Measurements from ENCODE around the gene TRNP1.
"Not testable (repeated sequence)": the region's sequence is repeated elsewhere in the genome, so short reads cannot be mapped to it uniquely, and the experiment has no call there.

The TRNP1 gene, protein sequence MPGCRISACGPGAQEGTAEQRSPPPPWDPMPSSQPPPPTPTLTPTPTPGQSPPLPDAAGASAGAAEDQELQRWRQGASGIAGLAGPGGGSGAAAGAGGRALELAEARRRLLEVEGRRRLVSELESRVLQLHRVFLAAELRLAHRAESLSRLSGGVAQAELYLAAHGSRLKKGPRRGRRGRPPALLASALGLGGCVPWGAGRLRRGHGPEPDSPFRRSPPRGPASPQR

DNA sequence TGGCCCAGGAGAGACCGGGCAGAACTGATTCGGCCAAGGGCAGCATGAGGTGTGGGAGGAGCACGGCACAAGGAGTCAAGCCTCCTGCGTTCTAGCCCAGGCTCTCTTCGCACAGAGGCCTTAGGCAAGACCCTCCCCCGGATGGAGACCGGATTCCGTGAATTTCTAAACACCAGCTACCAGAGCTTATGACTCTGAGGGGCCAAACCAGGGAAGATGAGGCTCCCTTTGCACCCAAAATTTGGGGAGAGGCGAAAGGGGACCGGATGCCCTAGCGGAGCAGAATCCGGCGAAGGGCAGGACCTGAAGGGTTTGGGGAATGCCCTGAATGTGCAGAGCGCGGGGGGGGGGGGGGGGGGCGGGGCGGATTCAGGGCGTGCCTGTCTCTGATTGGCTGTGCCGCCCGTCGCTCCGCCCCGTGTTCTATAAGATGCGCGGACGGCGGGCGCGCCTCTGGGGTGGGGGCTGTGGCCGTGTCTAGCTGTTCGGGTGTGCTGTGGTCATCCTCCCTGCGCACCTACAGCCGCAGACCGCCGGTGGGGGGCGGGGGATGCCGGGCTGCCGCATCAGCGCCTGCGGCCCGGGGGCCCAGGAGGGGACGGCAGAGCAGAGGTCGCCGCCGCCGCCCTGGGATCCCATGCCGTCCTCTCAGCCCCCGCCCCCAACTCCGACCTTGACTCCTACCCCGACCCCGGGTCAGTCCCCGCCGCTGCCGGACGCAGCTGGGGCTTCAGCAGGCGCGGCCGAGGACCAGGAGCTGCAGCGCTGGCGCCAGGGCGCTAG, at the start of gene TRNP1:
Gene TRNP1, plus strand, starts transcription at position 456 of the 783 bp plus-strand sequence. Its CDS starts 95 bp downstream, at position 551.
- H3K27ac ChIP-seq (ENCODE audit: poor library complexity, severe bottlenecking) = peak within 1 kb of the TSS; percentile 98
- peaks cover 15% of the 10 kb centered on the region for H3K36me3 ChIP-seq (ENCODE audit: low read depth)
- DNase-seq (ENCODE audit: low spot score) = peak; percentile 84
- peak within 1 kb of the TSS; percentile 91 for H3K4me3 ChIP-seq (ENCODE audit: severe bottlenecking)
- no peaks in the 10 kb centered on the region for H3K9me3 ChIP-seq (ENCODE audit: severe bottlenecking)
- H3K4me1 ChIP-seq (ENCODE audit: insufficient read depth, poor library complexity, severe bottlenecking) = peaks cover 39% of the 10 kb centered on the region
- peak; percentile 49 for ATAC-seq (ENCODE audit: low read depth)
- TF ChIP-seq, protein P1, sequence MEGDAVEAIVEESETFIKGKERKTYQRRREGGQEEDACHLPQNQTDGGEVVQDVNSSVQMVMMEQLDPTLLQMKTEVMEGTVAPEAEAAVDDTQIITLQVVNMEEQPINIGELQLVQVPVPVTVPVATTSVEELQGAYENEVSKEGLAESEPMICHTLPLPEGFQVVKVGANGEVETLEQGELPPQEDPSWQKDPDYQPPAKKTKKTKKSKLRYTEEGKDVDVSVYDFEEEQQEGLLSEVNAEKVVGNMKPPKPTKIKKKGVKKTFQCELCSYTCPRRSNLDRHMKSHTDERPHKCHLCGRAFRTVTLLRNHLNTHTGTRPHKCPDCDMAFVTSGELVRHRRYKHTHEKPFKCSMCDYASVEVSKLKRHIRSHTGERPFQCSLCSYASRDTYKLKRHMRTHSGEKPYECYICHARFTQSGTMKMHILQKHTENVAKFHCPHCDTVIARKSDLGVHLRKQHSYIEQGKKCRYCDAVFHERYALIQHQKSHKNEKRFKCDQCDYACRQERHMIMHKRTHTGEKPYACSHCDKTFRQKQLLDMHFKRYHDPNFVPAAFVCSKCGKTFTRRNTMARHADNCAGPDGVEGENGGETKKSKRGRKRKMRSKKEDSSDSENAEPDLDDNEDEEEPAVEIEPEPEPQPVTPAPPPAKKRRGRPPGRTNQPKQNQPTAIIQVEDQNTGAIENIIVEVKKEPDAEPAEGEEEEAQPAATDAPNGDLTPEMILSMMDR (IDR thresholded peaks at IDR 0.05; ENCODE audit: poor library complexity, severe bottlenecking) = no peak
- H3K27me3 ChIP-seq (ENCODE audit: insufficient read depth, poor library complexity, severe bottlenecking) = no peaks in the 10 kb centered on the region

DNA sequence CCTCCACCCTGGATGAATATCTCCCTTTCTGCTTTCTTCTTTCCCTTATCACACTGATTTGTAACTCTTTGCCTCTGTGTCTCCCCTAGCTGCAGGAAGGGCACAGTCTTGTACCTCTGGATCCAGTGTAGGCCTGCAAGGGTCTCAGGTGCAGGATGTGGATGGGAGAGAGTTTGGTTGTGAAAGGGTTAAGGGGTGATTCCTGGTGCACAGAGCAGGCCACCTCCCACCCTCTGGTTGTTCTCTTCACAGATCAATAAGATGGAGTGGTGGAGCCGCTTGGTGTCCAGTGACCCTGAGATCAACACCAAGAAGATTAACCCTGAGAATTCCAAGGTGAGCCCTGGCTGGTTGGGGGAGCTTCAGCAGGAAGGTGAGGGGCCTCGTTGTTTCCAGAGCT, 48.4 kb upstream of the TRNP1 start:
- H3K36me3 ChIP-seq (ENCODE audit: low read depth) = peaks cover 74% of the 10 kb centered on the region
- DNase-seq (ENCODE audit: low spot score) (no peak), ATAC-seq (ENCODE audit: low read depth) (no peak)
- peaks cover 1% of the 10 kb centered on the region for H3K4me1 ChIP-seq (ENCODE audit: insufficient read depth, poor library complexity, severe bottlenecking)
- H3K27ac ChIP-seq (ENCODE audit: poor library complexity, severe bottlenecking) = no peak overlapping the region
- TF ChIP-seq, protein P1 (IDR thresholded peaks at IDR 0.05; ENCODE audit: poor library complexity, severe bottlenecking) = no peak
- no peaks in the 10 kb centered on the region for H3K27me3 ChIP-seq (ENCODE audit: insufficient read depth, poor library complexity, severe bottlenecking)
- H3K4me3 ChIP-seq (ENCODE audit: severe bottlenecking) = no peak overlapping the region
- H3K9me3 ChIP-seq (ENCODE audit: severe bottlenecking) = no peaks in the 10 kb centered on the region

DNA sequence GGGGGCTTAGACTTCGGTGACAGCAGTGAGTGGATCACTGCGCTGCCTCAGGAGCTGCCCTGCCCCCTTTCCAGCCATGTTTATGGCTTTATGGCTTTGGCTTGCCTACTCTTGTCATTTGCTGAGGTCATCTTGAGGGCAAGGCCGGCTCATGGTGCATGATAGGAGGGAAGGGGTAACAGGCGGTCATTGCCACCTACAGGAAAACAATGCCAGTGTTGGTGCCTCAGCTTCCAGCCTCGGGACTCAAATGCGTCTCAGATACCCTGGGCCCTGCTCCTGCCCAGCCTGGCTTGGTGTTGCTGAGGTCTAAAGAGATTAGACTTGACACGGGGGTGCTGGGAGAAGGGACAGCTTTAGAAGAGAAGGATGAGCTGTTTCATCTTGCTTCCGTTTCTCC, 47.8 kb upstream of the TRNP1 start:
- peaks cover 80% of the 10 kb centered on the region for H3K36me3 ChIP-seq (ENCODE audit: low read depth)
- H3K4me3 ChIP-seq (ENCODE audit: severe bottlenecking) = no peak overlapping the region
- TF ChIP-seq, protein P1 (IDR thresholded peaks at IDR 0.05; ENCODE audit: poor library complexity, severe bottlenecking) = no peak
- no peaks in the 10 kb centered on the region for H3K27me3 ChIP-seq (ENCODE audit: insufficient read depth, poor library complexity, severe bottlenecking)
- H3K27ac ChIP-seq (ENCODE audit: poor library complexity, severe bottlenecking) = no peak overlapping the region
- H3K4me1 ChIP-seq (ENCODE audit: insufficient read depth, poor library complexity, severe bottlenecking) = no peaks in the 10 kb centered on the region
- H3K9me3 ChIP-seq (ENCODE audit: severe bottlenecking) = no peaks in the 10 kb centered on the region
- ATAC-seq (ENCODE audit: low read depth) = no peak
- no peak for DNase-seq (ENCODE audit: low spot score)

DNA sequence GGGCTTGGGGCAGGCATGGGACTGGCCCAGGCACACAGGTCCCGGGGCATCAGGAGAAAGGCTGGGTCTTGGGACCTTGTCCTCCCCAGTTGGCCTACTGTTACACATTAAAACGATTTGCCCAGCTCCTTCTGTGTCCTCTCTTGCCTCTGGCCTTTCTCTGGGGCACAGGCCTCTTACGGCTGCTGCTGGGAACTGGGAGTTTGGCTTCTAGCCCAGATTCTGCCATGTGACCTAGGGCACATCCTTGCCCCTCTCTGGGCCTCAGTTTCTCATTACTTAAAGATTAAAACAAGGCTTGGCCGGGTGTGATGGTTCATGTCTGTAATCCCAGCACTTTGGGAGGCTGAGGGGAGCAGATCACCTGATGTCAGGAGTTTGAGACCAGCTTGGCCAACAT, 47.2 kb upstream of the TRNP1 start:
- H3K27ac ChIP-seq (ENCODE audit: poor library complexity, severe bottlenecking) = no peak overlapping the region
- ATAC-seq (ENCODE audit: low read depth) (no peak), DNase-seq (ENCODE audit: low spot score) (no peak)
- no peaks in the 10 kb centered on the region for H3K4me1 ChIP-seq (ENCODE audit: insufficient read depth, poor library complexity, severe bottlenecking)
- H3K4me3 ChIP-seq (ENCODE audit: severe bottlenecking) = no peak overlapping the region
- TF ChIP-seq, protein P1 (IDR thresholded peaks at IDR 0.05; ENCODE audit: poor library complexity, severe bottlenecking) = no peak
- peaks cover 83% of the 10 kb centered on the region for H3K36me3 ChIP-seq (ENCODE audit: low read depth)
- no peaks in the 10 kb centered on the region for H3K9me3 ChIP-seq (ENCODE audit: severe bottlenecking)
- H3K27me3 ChIP-seq (ENCODE audit: insufficient read depth, poor library complexity, severe bottlenecking) = no peaks in the 10 kb centered on the region

- H3K4me1 ChIP-seq (ENCODE audit: insufficient read depth, poor library complexity, severe bottlenecking); DNase-seq (ENCODE audit: low spot score); H3K9me3 ChIP-seq (ENCODE audit: severe bottlenecking); H3K4me3 ChIP-seq (ENCODE audit: severe bottlenecking); ATAC-seq (ENCODE audit: low read depth); H3K27me3 ChIP-seq (ENCODE audit: insufficient read depth, poor library complexity, severe bottlenecking); H3K27ac ChIP-seq (ENCODE audit: poor library complexity, severe bottlenecking): not testable (repeated sequence)
- peaks cover 81% of the 10 kb centered on the region for H3K36me3 ChIP-seq (ENCODE audit: low read depth)
Measured at GRCh38 chr1:26948725-26949057, 44.8 kb upstream of the TRNP1 start.

All from RWPE2 (cell line).